ENCODE data around the gene FBXO24.

The FBXO24 gene

GRCh38 chr7:100584683-100585510, 1.2 kb upstream of the FBXO24 start:
- Mint-ChIP-seq H3K4me3 (peak overlapping the region; percentile 100), H3K27me3 (ENCODE audit: low read depth, poor library complexity) (no peaks in the 10 kb centered on the region), H3K9me3 (no peaks in the 10 kb centered on the region), H3K36me3 (ENCODE audit: low read depth) (no peaks in the 10 kb centered on the region), H3K4me1 (peaks cover 59% of the 10 kb centered on the region), H3K27ac (peak overlapping the region; percentile 99)
- no peak for TF ChIP-seq CTCF (IDR thresholded peaks at IDR 0.05)
- peak; percentile 57 for DNase-seq

- no peak for TF ChIP-seq CTCF (IDR thresholded peaks at IDR 0.05)
- Mint-ChIP-seq H3K4me1 (peaks cover 67% of the 10 kb centered on the region), H3K36me3 (ENCODE audit: low read depth) (no peaks in the 10 kb centered on the region), H3K9me3 (no peaks in the 10 kb centered on the region), H3K27me3 (ENCODE audit: low read depth, poor library complexity) (no peaks in the 10 kb centered on the region), H3K27ac (peak within 1 kb of the TSS; percentile 99), H3K4me3 (peak within 1 kb of the TSS; percentile 100)
- DNase-seq = no peak
Measured at GRCh38 chr7:100585511-100586265, 440 bp upstream of the FBXO24 start, which contains the start of gene LRCH4. Gene LRCH4, minus strand, starts transcription at chr7:100586129. Its CDS starts 29 bp downstream, at chr7:100586100.

- DNase-seq = no peak
- Mint-ChIP-seq H3K36me3 (ENCODE audit: low read depth) (peaks cover 9% of the 10 kb centered on the region), H3K4me3 (peak overlapping the region; percentile 77), H3K4me1 (peaks cover 76% of the 10 kb centered on the region), H3K27me3 (ENCODE audit: low read depth, poor library complexity) (no peaks in the 10 kb centered on the region), H3K27ac (peak overlapping the region; percentile 77), H3K9me3 (peaks cover 4% of the 10 kb centered on the region)
- TF ChIP-seq CTCF (IDR thresholded peaks at IDR 0.05) = no peak
Measured at GRCh38 chr7:100588438-100588837, 2.3 kb downstream of the FBXO24 start.

GRCh38 chr7:100589341-100589947, 3.3 kb downstream of the FBXO24 start:
- Mint-ChIP-seq H3K4me3 (peak overlapping the region; percentile 49), H3K4me1 (peaks cover 74% of the 10 kb centered on the region), H3K27ac (peak overlapping the region; percentile 97), H3K36me3 (ENCODE audit: low read depth) (peaks cover 17% of the 10 kb centered on the region), H3K27me3 (ENCODE audit: low read depth, poor library complexity) (no peaks in the 10 kb centered on the region), H3K9me3 (peaks cover 10% of the 10 kb centered on the region)
- peak; percentile 33 for DNase-seq
- TF ChIP-seq CTCF (IDR thresholded peaks at IDR 0.05) = no peak

GRCh38 chr7:100590077-100590737, 4.1 kb downstream of the FBXO24 start:
- DNase-seq = no peak
- peak overlapping the region; percentile 98 for H3K27ac Mint-ChIP-seq
- H3K27me3 Mint-ChIP-seq (ENCODE audit: low read depth, poor library complexity) = peaks cover 3% of the 10 kb centered on the region
- H3K4me3 Mint-ChIP-seq = peak overlapping the region; percentile 49
- peaks cover 17% of the 10 kb centered on the region for H3K36me3 Mint-ChIP-seq (ENCODE audit: low read depth)
- no peak for TF ChIP-seq CTCF (IDR thresholded peaks at IDR 0.05)
- H3K9me3 Mint-ChIP-seq = peaks cover 10% of the 10 kb centered on the region
- H3K4me1 Mint-ChIP-seq = peaks cover 69% of the 10 kb centered on the region

All from nephron progenitor cell (in vitro differentiated cells).